HepG2 (cell line): ENCODE measurements around the gene RNASE4. TPM values are rescaled to one million over a fixed set of nuclear protein-coding genes. Genes with fewer than 3 reads are reported as not detected.

Source experiments
- BHLHE40 ChIP-seq: IDR thresholded peaks from 2 replicates; pipeline ENCODE4 v1.6.1; 2011; ENCODE audit warnings: low read length, improper control_type of control experiment
- EHMT2 ChIP-seq: fragments of 200-600 bp; sonication (generic); IDR thresholded peaks from 2 replicates; pipeline ENCODE4 v1.7.0; 2017; ENCODE audit warnings: antibody characterized with exemption, low read depth, low read length, borderline replicate concordance
- HMG20A ChIP-seq: IDR thresholded peaks from 2 replicates; pipeline ENCODE4 v1.6.1; 2016; ENCODE audit warnings: borderline replicate concordance
- HNRNPUL1 ChIP-seq: fragments of 200-400 bp; formaldehyde crosslinking; IDR thresholded peaks from 2 replicates; pipeline ENCODE4 v1.6.1; 2017; ENCODE audit warnings: low read depth, mild to moderate bottlenecking, low read length, moderate library complexity
- HOXA9 ChIP-seq: sonication (generic); formaldehyde crosslinking; IDR thresholded peaks from 2 replicates; pipeline ENCODE4 v1.8.1; 2022; ENCODE audit warnings: missing genetic modification reagents, mild to moderate bottlenecking, moderate library complexity, borderline replicate concordance
- MED1 ChIP-seq: sonication (generic); formaldehyde crosslinking; IDR thresholded peaks from 2 replicates; pipeline ENCODE4 v1.4.0; 2020; ENCODE audit warnings: missing genetic modification reagents
- MYC ChIP-seq: sonication (generic); formaldehyde crosslinking; IDR thresholded peaks from 2 replicates; pipeline ENCODE4 v1.9.0; 2021; ENCODE audit warnings: missing genetic modification reagents, borderline replicate concordance
- NR2C2 ChIP-seq: sonication (generic); formaldehyde crosslinking; IDR thresholded peaks from 2 replicates; pipeline ENCODE4 v1.4.0; 2020; ENCODE audit warnings: missing genetic modification reagents, mild to moderate bottlenecking, moderate library complexity, borderline replicate concordance
- PHF20 ChIP-seq: sonication (generic); formaldehyde crosslinking; IDR thresholded peaks from 2 replicates; pipeline ENCODE4 v1.5.0; 2020; ENCODE audit warnings: mild to moderate bottlenecking, missing genetic modification reagents
- RELA ChIP-seq: sonication (generic); formaldehyde crosslinking; IDR thresholded peaks from 2 replicates; pipeline ENCODE4 v1.4.0; 2020; ENCODE audit warnings: missing genetic modification reagents
- SAP130 ChIP-seq: IDR thresholded peaks from 2 replicates; pipeline ENCODE4 v1.6.1; 2016; ENCODE audit warnings: low read depth
- TAF15 ChIP-seq: fragments of 200-400 bp; formaldehyde crosslinking; IDR thresholded peaks from one replicate; pipeline ENCODE4 v1.6.1; 2018; ENCODE audit warnings: mild to moderate bottlenecking, low read depth, low read length; ENCODE audit not compliant: poor library complexity, severe bottlenecking
- TBP ChIP-seq: sonication (generic); formaldehyde crosslinking; IDR thresholded peaks from 2 replicates; pipeline ENCODE4 v1.5.0; 2020; ENCODE audit warnings: missing genetic modification reagents
- WIZ ChIP-seq: sonication (generic); formaldehyde crosslinking; IDR thresholded peaks from 2 replicates; pipeline ENCODE4 v1.5.1; 2020; ENCODE audit warnings: mild to moderate bottlenecking, missing genetic modification reagents
- YEATS4 ChIP-seq: sonication (generic); formaldehyde crosslinking; IDR thresholded peaks from 2 replicates; pipeline ENCODE4 v1.4.0; 2020; ENCODE audit warnings: missing genetic modification reagents, borderline replicate concordance
- ZNF292 ChIP-seq: sonication (generic); formaldehyde crosslinking; IDR thresholded peaks from 2 replicates; pipeline ENCODE4 v1.8.1; 2022; ENCODE audit warnings: mild to moderate bottlenecking, low read depth, missing genetic modification reagents, borderline replicate concordance
- ZNF335 ChIP-seq: sonication (generic); formaldehyde crosslinking; IDR thresholded peaks from 2 replicates; pipeline ENCODE4 v1.4.0; 2020; ENCODE audit warnings: missing genetic modification reagents
- ZNF501 ChIP-seq: sonication (generic); formaldehyde crosslinking; IDR thresholded peaks from 2 replicates; pipeline ENCODE4 v1.5.1; 2020; ENCODE audit warnings: mild to moderate bottlenecking, moderate library complexity, missing genetic modification reagents
- ZNF652 ChIP-seq: IDR thresholded peaks from 2 replicates; pipeline ENCODE4 v1.6.1; 2016; ENCODE audit warnings: low read depth, borderline replicate concordance
- ZZZ3 ChIP-seq: sonication (generic); formaldehyde crosslinking; IDR thresholded peaks from 2 replicates; pipeline ENCODE4 v1.4.0; 2020; ENCODE audit warnings: missing genetic modification reagents, mild to moderate bottlenecking, borderline replicate concordance
- polyA plus RNA-seq, 8 experiments: library from polyadenylated mRNA; depleted of rRNA in 3 of 8; stranded (reverse) in 7 of 8; unstranded in 1 of 8; fragments of >200 nt; fragmentation: Illumina TruSeq in 4 of 8; extraction: Trizol in 4 of 8; gene quantifications; 2 replicates each; pipeline versions ENCODE4 v1.2.1 to v1.2.3, GENCODE V29; 2011 to 2016; ENCODE audit warnings: low read depth in 4 of 8, missing spikeins in 1 of 8, mixed read lengths in 1 of 8; ENCODE audit not compliant: insufficient read depth in 1 of 8
- total RNA-seq, 5 experiments: library from RNA; depleted of rRNA; stranded (reverse); fragments of >200 nt; fragmentation: Illumina TruSeq; extraction: Trizol; gene quantifications; 2 replicates each; pipeline ENCODE4 v1.2.3, GENCODE V29; 2016; ENCODE audit warnings: low read depth in 1 of 5
- TF ChIP-seq, protein P1 (sequence below): sonication (generic); formaldehyde crosslinking; IDR thresholded peaks from 2 replicates; pipeline ENCODE4 v1.5.0; 2020; ENCODE audit warnings: mild to moderate bottlenecking, missing genetic modification reagents
- TF ChIP-seq, protein P2 (sequence below): sonication (generic); formaldehyde crosslinking; IDR thresholded peaks from 2 replicates; pipeline ENCODE4 v1.8.0; 2022; ENCODE audit warnings: missing genetic modification reagents, mild to moderate bottlenecking, borderline replicate concordance
- TF ChIP-seq, protein P3 (sequence below): sonication (generic); formaldehyde crosslinking; IDR thresholded peaks from 2 replicates; pipeline ENCODE4 v1.5.1; 2020; ENCODE audit warnings: missing genetic modification reagents, mild to moderate bottlenecking, borderline replicate concordance
- TF ChIP-seq, protein P4 (sequence below): sonication (generic); formaldehyde crosslinking; IDR thresholded peaks from 2 replicates; pipeline ENCODE4 v1.5.1; 2020; ENCODE audit warnings: missing genetic modification reagents, mild to moderate bottlenecking, borderline replicate concordance

The RNASE4 gene
- total and polyA plus RNA-seq, 2 of the 13 experiments (the other 11 are each of a cell fraction or from before 2014, with no cell fraction given): 109 to 983 TPM

DNA sequence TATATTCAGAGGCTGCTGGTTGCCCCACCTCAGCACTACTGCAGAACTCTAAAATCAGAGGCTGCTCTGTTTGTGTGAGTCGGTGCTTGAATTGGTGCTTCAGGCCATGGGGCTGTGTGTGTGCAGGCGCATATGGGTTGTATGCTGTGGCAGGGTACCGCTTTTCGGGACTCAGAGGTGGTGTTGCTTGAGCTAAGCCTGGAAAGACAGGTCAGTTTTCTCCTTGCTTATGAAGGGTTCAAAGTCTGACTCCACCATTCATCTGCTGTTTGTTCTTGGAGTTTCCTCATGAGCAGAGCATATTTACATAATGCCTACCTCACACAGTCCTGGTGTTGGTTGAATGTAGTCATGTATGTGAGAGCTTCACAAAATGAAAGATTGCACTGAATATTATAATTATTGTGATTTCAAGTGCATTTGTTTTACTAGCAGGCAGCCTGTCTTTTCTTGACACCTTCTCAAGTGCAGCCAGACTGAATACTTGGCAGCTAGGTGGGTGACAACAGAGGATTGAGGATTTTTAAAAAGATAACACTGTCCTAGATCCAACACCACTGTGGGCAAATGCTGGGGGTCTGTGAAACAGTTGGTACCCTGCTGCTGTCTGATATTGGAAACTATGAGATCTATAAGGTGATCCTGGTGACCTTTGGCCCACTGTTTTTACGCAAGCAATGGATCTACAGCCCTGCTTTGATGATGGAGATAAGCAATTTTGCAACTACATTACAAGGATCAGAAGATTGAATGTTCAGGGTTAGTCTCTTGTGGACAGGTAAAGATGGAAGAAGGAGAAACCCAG, 3.2 kb downstream of the RNASE4 start (continued):
- peak; percentile 84 for TF ChIP-seq NR2C2 (CRISPR knock-in tag)
- 0 out of 2 replicates have a peak, but pooled peaks have one; percentile 7 for TF ChIP-seq ZNF335 (CRISPR knock-in tag)
- no peak for TF ChIP-seq HOXA9 (CRISPR knock-in tag)
- TF ChIP-seq MYC (CRISPR knock-in tag): peak; percentile 30; the same call in 1 of the 2 replicates
- TF ChIP-seq HMG20A (CRISPR knock-in tag): 0 out of 2 replicates have a peak, but pooled peaks have one; percentile 55
- peak; percentile 88 for TF ChIP-seq SAP130 (CRISPR knock-in tag)
- peak; percentile 8; the same call in 1 of the 2 replicates for TF ChIP-seq ZNF652 (CRISPR knock-in tag)
- no peak for TF ChIP-seq WIZ
- peak; percentile 20; the same call in 1 of the 2 replicates for TF ChIP-seq YEATS4 (CRISPR knock-in tag)
- no peak for TF ChIP-seq RELA (CRISPR knock-in tag)
- no peak for TF ChIP-seq PHF20
- TF ChIP-seq MED1 (CRISPR knock-in tag): peak; percentile 81
- no peak for TF ChIP-seq HNRNPUL1
- TF ChIP-seq EHMT2: no peak
- TF ChIP-seq, protein P1, sequence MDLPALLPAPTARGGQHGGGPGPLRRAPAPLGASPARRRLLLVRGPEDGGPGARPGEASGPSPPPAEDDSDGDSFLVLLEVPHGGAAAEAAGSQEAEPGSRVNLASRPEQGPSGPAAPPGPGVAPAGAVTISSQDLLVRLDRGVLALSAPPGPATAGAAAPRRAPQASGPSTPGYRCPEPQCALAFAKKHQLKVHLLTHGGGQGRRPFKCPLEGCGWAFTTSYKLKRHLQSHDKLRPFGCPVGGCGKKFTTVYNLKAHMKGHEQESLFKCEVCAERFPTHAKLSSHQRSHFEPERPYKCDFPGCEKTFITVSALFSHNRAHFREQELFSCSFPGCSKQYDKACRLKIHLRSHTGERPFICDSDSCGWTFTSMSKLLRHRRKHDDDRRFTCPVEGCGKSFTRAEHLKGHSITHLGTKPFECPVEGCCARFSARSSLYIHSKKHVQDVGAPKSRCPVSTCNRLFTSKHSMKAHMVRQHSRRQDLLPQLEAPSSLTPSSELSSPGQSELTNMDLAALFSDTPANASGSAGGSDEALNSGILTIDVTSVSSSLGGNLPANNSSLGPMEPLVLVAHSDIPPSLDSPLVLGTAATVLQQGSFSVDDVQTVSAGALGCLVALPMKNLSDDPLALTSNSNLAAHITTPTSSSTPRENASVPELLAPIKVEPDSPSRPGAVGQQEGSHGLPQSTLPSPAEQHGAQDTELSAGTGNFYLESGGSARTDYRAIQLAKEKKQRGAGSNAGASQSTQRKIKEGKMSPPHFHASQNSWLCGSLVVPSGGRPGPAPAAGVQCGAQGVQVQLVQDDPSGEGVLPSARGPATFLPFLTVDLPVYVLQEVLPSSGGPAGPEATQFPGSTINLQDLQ: no peak
- no peak for TF ChIP-seq TBP (CRISPR knock-in tag)
- no peak for TF ChIP-seq ZZZ3 (CRISPR knock-in tag)
- TF ChIP-seq ZNF501 (CRISPR knock-in tag): peak; percentile 74
- TF ChIP-seq ZNF292 (CRISPR knock-in tag): no peak
- TF ChIP-seq, protein P2, sequence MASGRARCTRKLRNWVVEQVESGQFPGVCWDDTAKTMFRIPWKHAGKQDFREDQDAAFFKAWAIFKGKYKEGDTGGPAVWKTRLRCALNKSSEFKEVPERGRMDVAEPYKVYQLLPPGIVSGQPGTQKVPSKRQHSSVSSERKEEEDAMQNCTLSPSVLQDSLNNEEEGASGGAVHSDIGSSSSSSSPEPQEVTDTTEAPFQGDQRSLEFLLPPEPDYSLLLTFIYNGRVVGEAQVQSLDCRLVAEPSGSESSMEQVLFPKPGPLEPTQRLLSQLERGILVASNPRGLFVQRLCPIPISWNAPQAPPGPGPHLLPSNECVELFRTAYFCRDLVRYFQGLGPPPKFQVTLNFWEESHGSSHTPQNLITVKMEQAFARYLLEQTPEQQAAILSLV (CRISPR knock-in tag): no peak
- TF ChIP-seq, protein P3, sequence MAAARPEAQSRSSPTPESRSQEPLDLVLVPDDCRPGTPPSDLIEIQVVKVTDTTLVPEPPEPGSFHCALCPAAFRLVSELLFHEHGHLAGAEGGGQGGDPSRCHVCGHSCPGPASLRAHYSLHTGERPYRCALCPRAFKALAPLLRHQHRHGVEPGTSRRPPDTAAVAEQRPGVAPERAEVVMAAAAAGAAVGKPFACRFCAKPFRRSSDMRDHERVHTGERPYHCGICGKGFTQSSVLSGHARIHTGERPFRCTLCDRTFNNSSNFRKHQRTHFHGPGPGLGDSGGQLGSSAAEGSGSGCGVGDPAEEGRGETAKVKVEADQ (CRISPR knock-in tag): no peak
- TF ChIP-seq BHLHE40: no peak
- no peak for TF ChIP-seq TAF15
- TF ChIP-seq, protein P4, sequence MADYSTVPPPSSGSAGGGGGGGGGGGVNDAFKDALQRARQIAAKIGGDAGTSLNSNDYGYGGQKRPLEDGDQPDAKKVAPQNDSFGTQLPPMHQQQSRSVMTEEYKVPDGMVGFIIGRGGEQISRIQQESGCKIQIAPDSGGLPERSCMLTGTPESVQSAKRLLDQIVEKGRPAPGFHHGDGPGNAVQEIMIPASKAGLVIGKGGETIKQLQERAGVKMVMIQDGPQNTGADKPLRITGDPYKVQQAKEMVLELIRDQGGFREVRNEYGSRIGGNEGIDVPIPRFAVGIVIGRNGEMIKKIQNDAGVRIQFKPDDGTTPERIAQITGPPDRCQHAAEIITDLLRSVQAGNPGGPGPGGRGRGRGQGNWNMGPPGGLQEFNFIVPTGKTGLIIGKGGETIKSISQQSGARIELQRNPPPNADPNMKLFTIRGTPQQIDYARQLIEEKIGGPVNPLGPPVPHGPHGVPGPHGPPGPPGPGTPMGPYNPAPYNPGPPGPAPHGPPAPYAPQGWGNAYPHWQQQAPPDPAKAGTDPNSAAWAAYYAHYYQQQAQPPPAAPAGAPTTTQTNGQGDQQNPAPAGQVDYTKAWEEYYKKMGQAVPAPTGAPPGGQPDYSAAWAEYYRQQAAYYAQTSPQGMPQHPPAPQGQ (CRISPR knock-in tag): peak; percentile 94; the same call in 1 of the 2 replicates
